Stimulated activated naive B cell treated with anti-CD40 and anti-IgM and Interleukin-4, amounts not matched to agents 10 μg/mL and 1 μg/mL and 100 μg/mL, for 72 hours (primary cell): Measurements from ENCODE around the gene SLC2A5.
A peak's percentile ranks its signal among the peaks of the same experiment; 100 is the strongest.

Experiments used
- ATAC-seq, 2 donors: fragments of 150-1000 bp; cut with Tn5 transposase; replicated peaks; 2 replicates each; pipeline ENCODE4 v1.10.0; 2021; ENCODE audit warnings: moderate library complexity in 1 of 2
- DNase-seq: peaks from one replicate; pipeline ENCODE4 v3.0.0; 2021
- H3K27ac Mint-ChIP-seq: one replicate; pipeline ENCODE4 v1.8.0; 2022; ENCODE audit warnings: mild to moderate bottlenecking, mixed read lengths
- H3K27me3 Mint-ChIP-seq, 2 donors: one replicate each; pipeline ENCODE4 v1.8.0; 2022; ENCODE audit warnings: mixed read lengths in 2 of 2
- H3K36me3 Mint-ChIP-seq, 2 donors: one replicate each; pipeline ENCODE4 v1.8.0; 2022; ENCODE audit warnings: mixed read lengths in 2 of 2, mild to moderate bottlenecking in 1 of 2
- H3K4me1 Mint-ChIP-seq, 2 donors: one replicate each; pipeline ENCODE4 v1.8.0; 2022; ENCODE audit warnings: mixed read lengths in 2 of 2, mild to moderate bottlenecking in 1 of 2
- H3K4me3 Mint-ChIP-seq, 2 donors: one replicate each; pipeline ENCODE4 v1.8.0; 2022; ENCODE audit warnings: mild to moderate bottlenecking in 2 of 2, mixed read lengths in 2 of 2, moderate library complexity in 1 of 2
- H3K9me3 Mint-ChIP-seq, 2 donors: one replicate each; pipeline ENCODE4 v1.8.0; 2022; ENCODE audit warnings: mixed read lengths in 2 of 2, mild to moderate bottlenecking in 1 of 2

The SLC2A5 gene

GRCh38 chr1:8985915-8986813 lies 83.3 kb downstream of the SLC2A5 start:
- Mint-ChIP-seq H3K4me3 (no peak overlapping the region), H3K36me3 (no peaks in the 10 kb centered on the region), H3K27me3 (peaks cover 10 to 14% of the 10 kb centered on the region in 2 donors), H3K27ac (peak overlapping the region; percentile 2), H3K4me1 (peaks cover 10 to 16% of the 10 kb centered on the region in 2 donors), H3K9me3 (no peaks in the 10 kb centered on the region)
- ATAC-seq (no peak), DNase-seq (no peak)
